ENCODE measurements around the gene HCFC1R1. TPM values are rescaled to one million over a fixed set of nuclear protein-coding genes. Genes with fewer than 3 reads are reported as not detected.
A peak's percentile ranks its signal among the peaks of the same experiment; 100 is the strongest.

The HCFC1R1 gene
- total RNA-seq, 2 experiments from 2014 or later = 24.2 to 24.8 TPM

DNA sequence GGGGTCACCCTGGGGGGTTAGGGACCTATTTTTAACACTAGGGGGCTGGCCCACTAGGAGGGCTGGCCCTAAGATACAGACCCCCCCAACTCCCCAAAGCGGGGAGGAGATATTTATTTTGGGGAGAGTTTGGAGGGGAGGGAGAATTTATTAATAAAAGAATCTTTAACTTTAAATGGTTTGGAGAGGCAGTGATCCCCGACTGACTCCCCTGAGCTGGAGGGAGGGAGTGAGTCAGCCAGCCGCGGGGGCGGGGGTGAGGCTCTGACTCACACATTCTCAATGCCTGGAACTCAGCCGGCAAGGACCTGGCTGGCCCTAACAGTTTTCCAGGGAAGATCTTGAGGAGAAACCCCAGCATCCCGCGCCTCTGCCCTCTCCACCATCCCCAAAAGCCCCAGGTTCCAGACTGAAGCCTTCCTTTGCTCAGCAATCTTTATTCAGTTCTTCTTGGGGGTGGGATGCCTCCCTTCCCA is 1.5 kb downstream of the HCFC1R1 start:
- peaks cover 2% of the 10 kb centered on the region for H3K27me3 Mint-ChIP-seq
- peak; percentile 97 for DNase-seq
- H3K4me3 Mint-ChIP-seq = peak overlapping the region; percentile 77
- intact Hi-C loops (cut with micrococcal nuclease) = no loop called here
- peaks cover 14% of the 10 kb centered on the region for H3K36me3 Mint-ChIP-seq (ENCODE audit: low read depth)
- TF ChIP-seq, protein P1, sequence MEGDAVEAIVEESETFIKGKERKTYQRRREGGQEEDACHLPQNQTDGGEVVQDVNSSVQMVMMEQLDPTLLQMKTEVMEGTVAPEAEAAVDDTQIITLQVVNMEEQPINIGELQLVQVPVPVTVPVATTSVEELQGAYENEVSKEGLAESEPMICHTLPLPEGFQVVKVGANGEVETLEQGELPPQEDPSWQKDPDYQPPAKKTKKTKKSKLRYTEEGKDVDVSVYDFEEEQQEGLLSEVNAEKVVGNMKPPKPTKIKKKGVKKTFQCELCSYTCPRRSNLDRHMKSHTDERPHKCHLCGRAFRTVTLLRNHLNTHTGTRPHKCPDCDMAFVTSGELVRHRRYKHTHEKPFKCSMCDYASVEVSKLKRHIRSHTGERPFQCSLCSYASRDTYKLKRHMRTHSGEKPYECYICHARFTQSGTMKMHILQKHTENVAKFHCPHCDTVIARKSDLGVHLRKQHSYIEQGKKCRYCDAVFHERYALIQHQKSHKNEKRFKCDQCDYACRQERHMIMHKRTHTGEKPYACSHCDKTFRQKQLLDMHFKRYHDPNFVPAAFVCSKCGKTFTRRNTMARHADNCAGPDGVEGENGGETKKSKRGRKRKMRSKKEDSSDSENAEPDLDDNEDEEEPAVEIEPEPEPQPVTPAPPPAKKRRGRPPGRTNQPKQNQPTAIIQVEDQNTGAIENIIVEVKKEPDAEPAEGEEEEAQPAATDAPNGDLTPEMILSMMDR (IDR thresholded peaks at IDR 0.05) = no peak
- H3K27ac Mint-ChIP-seq = peak overlapping the region; percentile 97
- H3K9me3 Mint-ChIP-seq = no peaks in the 10 kb centered on the region
- ChIA-PET POLR2A (interaction anchor here (0.9 kb wide), 2 partner anchors 42 to 104 kb away, joined by 3 to 4 read pairs; partner anchors contain the start of gene PKMYT1), CTCF (interaction anchor here (0.8 to 10.5 kb wide), 7 partner anchors 9 to 109 kb away, joined by 3 to 135 read pairs (median 6); no protein-coding TSS in a partner anchor)
- ATAC-seq = peak; percentile 22
- peaks cover 44% of the 10 kb centered on the region for H3K4me1 Mint-ChIP-seq (ENCODE audit: low read depth)

DNA sequence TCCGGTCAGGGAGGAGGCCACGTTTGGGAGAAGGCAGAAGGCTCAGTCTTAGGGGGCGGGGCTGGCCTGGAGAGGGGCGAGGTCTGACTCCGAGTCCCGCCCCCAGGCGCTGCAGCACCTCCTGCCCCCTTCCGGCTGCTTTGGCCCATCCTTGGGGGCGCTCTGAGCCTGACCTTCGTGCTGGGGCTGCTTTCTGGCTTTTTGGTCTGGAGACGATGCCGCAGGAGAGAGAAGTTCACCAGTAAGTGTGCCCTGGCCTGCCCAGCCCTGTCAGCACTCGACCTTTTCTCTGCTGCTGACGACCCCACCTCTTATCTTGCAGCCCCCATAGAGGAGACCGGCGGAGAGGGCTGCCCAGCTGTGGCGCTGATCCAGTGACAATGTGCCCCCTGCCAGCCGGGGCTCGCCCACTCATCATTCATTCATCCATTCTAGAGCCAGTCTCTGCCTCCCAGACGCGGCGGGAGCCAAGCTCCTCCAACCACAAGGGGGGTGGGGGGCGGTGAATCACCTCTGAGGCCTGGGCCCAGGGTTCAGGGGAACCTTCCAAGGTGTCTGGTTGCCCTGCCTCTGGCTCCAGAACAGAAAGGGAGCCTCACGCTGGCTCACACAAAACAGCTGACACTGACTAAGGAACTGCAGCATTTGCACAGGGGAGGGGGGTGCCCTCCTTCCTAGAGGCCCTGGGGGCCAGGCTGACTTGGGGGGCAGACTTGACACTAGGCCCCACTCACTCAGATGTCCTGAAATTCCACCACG is 2.1 kb downstream of the HCFC1R1 start:
- CTCF ChIA-PET = interaction anchor here (0.8 to 10.5 kb wide), 7 partner anchors 9 to 108 kb away, joined by 3 to 135 read pairs (median 6); no protein-coding TSS in a partner anchor
- peak overlapping the region; percentile 97 for H3K27ac Mint-ChIP-seq
- POLR2A ChIA-PET = interaction anchor here (0.7 to 2.1 kb wide), 4 partner anchors 9 to 104 kb away, joined by 3 to 6 read pairs (median 4); partner anchors contain the start of gene PKMYT1
- intact Hi-C loops (cut with micrococcal nuclease) = no loop called here
- H3K27me3 Mint-ChIP-seq = peaks cover 4% of the 10 kb centered on the region
- TF ChIP-seq, protein P1 (IDR thresholded peaks at IDR 0.05) = peak; percentile 42
- no peaks in the 10 kb centered on the region for H3K9me3 Mint-ChIP-seq
- peak overlapping the region; percentile 77 for H3K4me3 Mint-ChIP-seq
- H3K4me1 Mint-ChIP-seq (ENCODE audit: low read depth) = peaks cover 44% of the 10 kb centered on the region
- H3K36me3 Mint-ChIP-seq (ENCODE audit: low read depth) = peaks cover 9% of the 10 kb centered on the region
- peak; percentile 94 for DNase-seq
- ATAC-seq = peak; percentile 42

DNA sequence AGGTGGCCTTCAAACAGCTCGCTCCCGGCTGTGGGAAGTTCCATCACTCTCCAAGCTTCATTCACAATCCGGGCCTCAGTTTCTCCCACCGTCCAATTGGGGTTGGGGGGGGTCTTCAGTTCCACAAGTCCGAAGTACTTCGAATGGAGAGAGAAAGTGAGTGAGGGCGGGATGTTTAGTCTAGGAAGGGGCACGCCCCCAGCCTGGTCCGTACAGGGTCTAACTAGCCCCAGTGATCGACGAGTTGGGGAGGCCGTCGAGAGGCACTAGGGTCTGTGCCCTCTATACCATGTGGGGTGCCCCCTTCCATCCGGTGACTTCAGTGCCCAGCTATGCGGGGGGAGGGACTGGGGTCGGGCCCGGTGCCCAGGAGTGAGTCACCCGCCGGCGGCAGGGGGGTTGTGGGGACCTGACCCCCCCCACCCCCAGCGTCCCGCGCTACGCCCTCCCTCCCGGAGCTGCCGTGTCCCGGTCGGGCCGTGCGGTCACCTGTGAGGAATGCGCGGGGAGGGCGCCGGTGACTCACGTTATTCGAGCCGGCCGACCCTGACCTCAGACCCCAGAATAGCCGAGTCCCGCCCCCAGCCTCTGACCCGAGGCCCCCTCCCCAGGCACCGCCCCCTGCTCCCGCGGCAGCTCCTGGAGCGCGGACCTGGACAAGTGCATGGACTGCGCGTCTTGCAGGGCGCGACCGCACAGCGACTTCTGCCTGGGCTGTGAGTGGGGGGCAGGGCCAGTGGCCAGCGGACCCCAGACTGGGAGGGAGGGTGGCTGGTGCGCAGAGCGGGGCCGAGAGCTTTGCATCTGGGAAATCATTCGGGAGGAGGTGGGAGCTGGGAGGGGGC is 2.9 kb downstream of the HCFC1R1 start:
- Mint-ChIP-seq H3K27me3 (peaks cover 4% of the 10 kb centered on the region), H3K36me3 (ENCODE audit: low read depth) (peaks cover 2% of the 10 kb centered on the region), H3K4me1 (ENCODE audit: low read depth) (peaks cover 44% of the 10 kb centered on the region), H3K9me3 (no peaks in the 10 kb centered on the region), H3K4me3 (peak overlapping the region; percentile 77), H3K27ac (peak overlapping the region; percentile 97)
- intact Hi-C loops (cut with micrococcal nuclease) = no loop called here
- ATAC-seq (peak; percentile 8), DNase-seq (peak; percentile 75)
- POLR2A ChIA-PET = interaction anchor here (0.7 to 2.1 kb wide), 10 partner anchors 8 to 109 kb away, joined by 3 to 6 read pairs (median 4); partner anchors contain the start of genes FLYWCH1 and PKMYT1
- CTCF ChIA-PET = interaction anchor here (0.6 to 10.5 kb wide), 12 partner anchors 10 to 130 kb away, joined by 3 to 135 read pairs (median 4); no protein-coding TSS in a partner anchor
- TF ChIP-seq, protein P1 (IDR thresholded peaks at IDR 0.05) = no peak

DNA sequence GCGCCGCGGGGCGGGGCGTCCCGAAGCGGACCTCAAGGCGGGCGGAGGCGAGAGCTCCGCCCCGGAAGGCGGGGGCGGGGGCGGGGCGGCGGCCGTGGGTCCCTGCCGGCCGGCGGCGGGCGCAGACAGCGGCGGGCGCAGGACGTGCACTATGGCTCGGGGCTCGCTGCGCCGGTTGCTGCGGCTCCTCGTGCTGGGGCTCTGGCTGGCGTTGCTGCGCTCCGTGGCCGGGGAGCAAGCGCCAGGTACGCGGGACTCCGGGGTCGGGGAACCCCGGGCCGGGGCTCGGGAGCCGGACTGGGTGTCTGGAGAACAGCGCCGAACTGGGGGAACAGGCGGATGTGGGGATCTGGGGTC is 3.5 kb downstream of the HCFC1R1 start, which contains the start of gene TNFRSF12A:
TSS of gene TNFRSF12A (plus strand) at position 122 of the 357 bp plus-strand sequence. CDS start at position 152, 30 bp downstream.
- TF ChIP-seq, protein P1 (IDR thresholded peaks at IDR 0.05) = no peak
- DNase-seq (peak; percentile 82), ATAC-seq (peak; percentile 8)
- Mint-ChIP-seq H3K4me3 (peak within 1 kb of the TSS; percentile 77), H3K27ac (peak within 1 kb of the TSS; percentile 97), H3K27me3 (peaks cover 4% of the 10 kb centered on the region), H3K9me3 (no peaks in the 10 kb centered on the region), H3K36me3 (ENCODE audit: low read depth) (peaks cover 2% of the 10 kb centered on the region), H3K4me1 (ENCODE audit: low read depth) (peaks cover 43% of the 10 kb centered on the region)
- ChIA-PET CTCF (interaction anchor here (0.6 to 10.5 kb wide), 9 partner anchors 10 to 130 kb away, joined by 3 to 135 read pairs (median 5); no protein-coding TSS in a partner anchor), POLR2A (interaction anchor here (0.6 to 2.1 kb wide), 9 partner anchors 9 to 108 kb away, joined by 3 to 6 read pairs (median 4); partner anchors contain the start of gene FLYWCH1)
- intact Hi-C loops (cut with micrococcal nuclease) = no loop called here
